Activated naive CD8-positive, alpha-beta T cell treated with anti-CD3 and anti-CD28 coated beads, Interleukin-2, amount 50 U/mL, for 24 hours (primary cell): ENCODE measurements around the gene ANXA9.

ENCODE experiments used
- ATAC-seq: fragments of 150-1000 bp; cut with Tn5 transposase; one replicate; pipeline ENCODE4 v1.10.0; 2021
- DNase-seq: peaks from one replicate; pipeline ENCODE4 v3.0.0; 2021
- H3K27ac Mint-ChIP-seq: one replicate; pipeline ENCODE4 v1.8.0; 2021; ENCODE audit warnings: mild to moderate bottlenecking, mixed read lengths
- H3K27me3 Mint-ChIP-seq: one replicate; pipeline ENCODE4 v1.8.0; 2021; ENCODE audit warnings: mixed read lengths
- H3K36me3 Mint-ChIP-seq: one replicate; pipeline ENCODE4 v1.8.0; 2021; ENCODE audit warnings: low read depth, mixed read lengths
- H3K4me1 Mint-ChIP-seq: one replicate; pipeline ENCODE4 v1.8.0; 2021; ENCODE audit warnings: mixed read lengths
- H3K4me3 Mint-ChIP-seq: one replicate; pipeline ENCODE4 v1.8.0; 2021; ENCODE audit warnings: mild to moderate bottlenecking, moderate library complexity, mixed read lengths
- H3K9me3 Mint-ChIP-seq: one replicate; pipeline ENCODE4 v1.8.0; 2021; ENCODE audit warnings: mixed read lengths

ANXA9 gene

GRCh38 chr1:150987924-150988323 is 5.8 kb downstream of the ANXA9 start:
- peaks cover 1% of the 10 kb centered on the region for H3K27me3 Mint-ChIP-seq
- DNase-seq, result no peak
- H3K36me3 Mint-ChIP-seq, result no peaks in the 10 kb centered on the region
- H3K4me1 Mint-ChIP-seq, result no peaks in the 10 kb centered on the region
- no peak overlapping the region for H3K27ac Mint-ChIP-seq
- ATAC-seq, result no peak
- H3K4me3 Mint-ChIP-seq, result no peak overlapping the region
- no peaks in the 10 kb centered on the region for H3K9me3 Mint-ChIP-seq

GRCh38 chr1:150992626-150993025 is 10.5 kb downstream of the ANXA9 start:
- Mint-ChIP-seq H3K36me3 (no peaks in the 10 kb centered on the region), H3K4me1 (no peaks in the 10 kb centered on the region), H3K4me3 (no peak overlapping the region), H3K27ac (no peak overlapping the region), H3K27me3 (no peaks in the 10 kb centered on the region), H3K9me3 (no peaks in the 10 kb centered on the region)
- DNase-seq (no peak), ATAC-seq (no peak)

DNA sequence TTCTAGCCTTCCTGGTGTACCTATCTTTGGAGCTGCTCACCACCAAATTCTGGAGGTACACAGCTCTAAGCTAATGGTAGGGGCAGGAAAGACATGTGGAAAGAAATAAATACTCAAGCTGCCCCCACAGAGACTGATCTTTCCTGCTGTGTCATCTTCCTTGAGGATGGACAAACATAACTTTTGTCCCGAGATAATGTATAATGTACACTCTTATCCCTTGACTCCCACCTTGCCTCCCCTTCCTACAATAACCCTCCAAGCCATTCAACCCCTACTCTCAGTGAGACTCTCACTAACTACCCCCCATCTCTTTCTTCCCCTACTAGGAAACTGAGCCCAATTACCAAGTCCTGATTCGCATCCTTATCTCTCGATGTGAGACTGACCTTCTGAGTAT is 12.2 kb downstream of the ANXA9 start:
- no peaks in the 10 kb centered on the region for H3K36me3 Mint-ChIP-seq
- no peak overlapping the region for H3K4me3 Mint-ChIP-seq
- no peak for DNase-seq
- no peaks in the 10 kb centered on the region for H3K9me3 Mint-ChIP-seq
- no peak for ATAC-seq
- H3K27ac Mint-ChIP-seq, result no peak overlapping the region
- no peaks in the 10 kb centered on the region for H3K27me3 Mint-ChIP-seq
- peaks cover 6% of the 10 kb centered on the region for H3K4me1 Mint-ChIP-seq

GRCh38 chr1:150995460-150995859 is 13.4 kb downstream of the ANXA9 start:
- no peak overlapping the region for H3K4me3 Mint-ChIP-seq
- no peak for ATAC-seq
- H3K27me3 Mint-ChIP-seq, result no peaks in the 10 kb centered on the region
- H3K36me3 Mint-ChIP-seq, result peaks cover 3% of the 10 kb centered on the region
- no peaks in the 10 kb centered on the region for H3K9me3 Mint-ChIP-seq
- DNase-seq, result no peak
- H3K27ac Mint-ChIP-seq, result no peak overlapping the region
- H3K4me1 Mint-ChIP-seq, result peaks cover 15% of the 10 kb centered on the region

DNA sequence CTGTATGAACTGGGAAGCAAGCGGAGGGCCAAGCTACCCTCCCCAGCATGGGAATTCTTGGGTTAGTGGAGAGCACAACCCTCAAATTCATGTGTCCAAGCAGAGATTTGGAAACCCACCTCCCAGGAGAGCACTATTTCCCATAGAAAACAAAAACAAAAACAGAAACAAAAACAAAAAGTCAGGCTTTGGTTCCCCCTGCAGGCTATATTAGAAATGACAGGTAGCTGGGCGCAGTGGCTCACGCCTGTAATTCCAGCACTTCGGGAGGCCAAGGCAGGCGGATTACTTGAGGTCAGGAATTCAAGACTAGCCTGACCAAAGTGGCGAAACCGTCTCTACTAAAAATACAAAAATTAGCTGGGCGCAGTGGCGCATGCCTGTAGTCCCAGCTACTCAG is 13.8 kb downstream of the ANXA9 start:
- DNase-seq (no peak), ATAC-seq (no peak)
- peaks cover 6% of the 10 kb centered on the region for H3K36me3 Mint-ChIP-seq
- H3K4me3 Mint-ChIP-seq, result no peak overlapping the region
- H3K27me3 Mint-ChIP-seq, result no peaks in the 10 kb centered on the region
- H3K9me3 Mint-ChIP-seq, result no peaks in the 10 kb centered on the region
- H3K4me1 Mint-ChIP-seq, result peaks cover 17% of the 10 kb centered on the region
- H3K27ac Mint-ChIP-seq, result no peak overlapping the region

- Mint-ChIP-seq H3K4me3 (no peak overlapping the region), H3K27me3 (no peaks in the 10 kb centered on the region), H3K36me3 (peaks cover 10% of the 10 kb centered on the region), H3K9me3 (no peaks in the 10 kb centered on the region), H3K4me1 (peaks cover 27% of the 10 kb centered on the region), H3K27ac (no peak overlapping the region)
- DNase-seq (no peak), ATAC-seq (no peak)
Observed at GRCh38 chr1:150997126-150997872, 15.2 kb downstream of the ANXA9 start.

- Mint-ChIP-seq H3K9me3 (no peaks in the 10 kb centered on the region), H3K4me1 (peaks cover 34% of the 10 kb centered on the region), H3K27ac (no peak overlapping the region), H3K36me3 (peaks cover 10% of the 10 kb centered on the region), H3K4me3 (no peak overlapping the region), H3K27me3 (no peaks in the 10 kb centered on the region)
- ATAC-seq (no peak), DNase-seq (no peak)
Observed at GRCh38 chr1:150997949-150998348, 15.9 kb downstream of the ANXA9 start.

DNA sequence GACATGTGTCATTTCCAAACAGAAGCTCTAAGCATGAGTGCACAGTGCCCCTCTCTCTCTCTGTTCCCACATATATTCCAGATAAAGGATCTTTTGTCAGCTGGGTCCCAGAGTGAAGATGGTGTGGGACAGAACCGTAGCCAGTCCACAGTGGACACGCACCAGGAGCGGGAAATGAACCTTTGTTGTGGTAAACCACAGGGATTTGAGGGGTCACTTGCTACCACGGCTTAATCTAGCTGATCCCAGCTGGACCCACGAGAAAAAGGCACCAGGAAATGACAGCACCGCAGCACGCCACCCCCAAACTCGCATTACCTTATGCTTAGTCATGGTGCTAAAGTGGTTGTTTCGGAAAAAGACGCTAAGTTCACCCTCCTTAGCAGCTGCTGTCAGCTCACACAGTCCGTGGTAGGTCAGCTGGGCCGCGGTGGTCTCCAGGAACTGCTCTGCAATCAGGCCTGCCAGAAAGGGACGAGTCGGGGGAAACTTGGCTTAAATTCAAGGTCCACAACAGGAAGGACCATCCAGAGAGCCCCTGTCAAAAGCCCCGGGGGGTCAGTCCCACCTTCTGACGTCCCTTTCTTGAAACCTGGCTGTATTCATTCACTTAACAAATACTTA is 17.1 kb downstream of the ANXA9 start:
- peak; percentile 77 for ATAC-seq
- no peak overlapping the region for H3K4me3 Mint-ChIP-seq
- H3K27me3 Mint-ChIP-seq, result no peaks in the 10 kb centered on the region
- H3K9me3 Mint-ChIP-seq, result no peaks in the 10 kb centered on the region
- H3K36me3 Mint-ChIP-seq, result peaks cover 10% of the 10 kb centered on the region
- peak; percentile 47 for DNase-seq
- peaks cover 45% of the 10 kb centered on the region for H3K4me1 Mint-ChIP-seq
- H3K27ac Mint-ChIP-seq, result peak overlapping the region; percentile 42

GRCh38 chr1:150999926-151000325 is 17.8 kb downstream of the ANXA9 start:
- Mint-ChIP-seq H3K27me3 (no peaks in the 10 kb centered on the region), H3K36me3 (peaks cover 10% of the 10 kb centered on the region), H3K9me3 (no peaks in the 10 kb centered on the region), H3K27ac (no peak overlapping the region), H3K4me3 (no peak overlapping the region), H3K4me1 (peaks cover 52% of the 10 kb centered on the region)
- DNase-seq (no peak), ATAC-seq (no peak)

DNA sequence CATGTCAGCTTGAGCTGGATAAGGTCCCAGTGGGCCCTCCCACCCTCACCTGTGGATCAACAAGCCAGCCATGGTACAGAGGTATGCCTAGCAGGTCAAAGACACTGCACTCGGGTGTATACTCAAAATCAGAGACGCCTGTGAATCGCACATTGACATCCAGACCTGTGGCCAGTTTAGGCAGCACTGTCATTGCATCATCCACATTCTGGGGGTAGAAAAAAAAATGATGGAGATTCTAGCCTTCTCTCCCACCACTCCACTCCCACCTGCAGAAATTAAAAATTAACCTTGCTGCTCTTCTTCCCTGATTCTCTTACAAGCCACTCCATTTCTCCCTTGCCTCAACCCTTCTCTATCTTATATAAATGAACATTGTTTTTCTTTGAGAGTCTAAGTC is 18.3 kb downstream of the ANXA9 start:
- Mint-ChIP-seq H3K4me1 (peaks cover 55% of the 10 kb centered on the region), H3K4me3 (no peak overlapping the region), H3K36me3 (peaks cover 10% of the 10 kb centered on the region), H3K27me3 (no peaks in the 10 kb centered on the region), H3K27ac (no peak overlapping the region), H3K9me3 (no peaks in the 10 kb centered on the region)
- ATAC-seq (no peak), DNase-seq (no peak)

DNA sequence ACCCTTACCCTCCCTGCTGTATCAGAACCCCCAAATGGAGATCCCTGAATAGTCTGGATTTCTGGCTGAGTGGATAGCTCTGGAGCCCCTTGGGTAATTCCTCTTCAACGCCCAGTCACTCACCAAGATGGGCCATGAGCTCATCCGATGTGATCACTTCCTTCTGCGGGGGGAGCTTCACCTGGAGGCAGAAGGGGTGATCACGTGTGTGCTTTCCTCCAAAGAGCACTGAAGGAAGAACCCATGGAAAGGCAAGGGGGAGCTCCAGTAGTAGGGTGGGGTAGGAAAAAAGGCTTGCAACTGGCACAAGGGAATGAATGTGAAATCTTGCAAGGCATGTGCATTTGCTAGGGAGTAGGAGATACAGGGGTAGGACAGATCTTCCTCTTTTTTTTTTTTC is 19.5 kb downstream of the ANXA9 start:
- Mint-ChIP-seq H3K4me1 (peaks cover 66% of the 10 kb centered on the region), H3K36me3 (peaks cover 10% of the 10 kb centered on the region), H3K27me3 (no peaks in the 10 kb centered on the region), H3K9me3 (no peaks in the 10 kb centered on the region), H3K27ac (no peak overlapping the region), H3K4me3 (no peak overlapping the region)
- ATAC-seq (no peak), DNase-seq (no peak)

DNA sequence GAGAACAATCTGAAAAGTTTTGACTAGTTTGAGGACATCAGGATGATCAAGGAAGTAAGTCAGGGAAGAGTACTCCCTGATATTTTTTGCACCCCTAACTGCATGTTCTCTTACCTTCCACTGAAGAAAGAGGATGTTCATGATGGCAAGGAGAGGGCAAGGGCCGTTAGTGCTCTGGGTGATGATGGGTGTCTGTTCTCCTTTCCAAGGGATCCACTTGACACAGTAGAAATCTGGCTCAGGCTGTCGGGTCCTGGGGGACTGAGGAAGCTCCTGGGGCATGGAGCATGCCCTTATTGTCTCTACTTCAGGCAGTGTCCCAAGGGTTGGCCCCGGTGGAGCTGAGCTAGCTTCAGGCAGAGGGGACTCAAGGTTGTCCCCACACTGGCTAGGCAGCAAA is 20.0 kb downstream of the ANXA9 start:
- no peak for DNase-seq
- H3K36me3 Mint-ChIP-seq, result peaks cover 10% of the 10 kb centered on the region
- no peak overlapping the region for H3K27ac Mint-ChIP-seq
- no peaks in the 10 kb centered on the region for H3K9me3 Mint-ChIP-seq
- H3K27me3 Mint-ChIP-seq, result no peaks in the 10 kb centered on the region
- no peak for ATAC-seq
- peaks cover 71% of the 10 kb centered on the region for H3K4me1 Mint-ChIP-seq
- no peak overlapping the region for H3K4me3 Mint-ChIP-seq

GRCh38 chr1:151002611-151003010 is 20.5 kb downstream of the ANXA9 start:
- peak overlapping the region; percentile 53 for H3K4me3 Mint-ChIP-seq
- DNase-seq (no peak), ATAC-seq (no peak)
- H3K36me3 Mint-ChIP-seq, result peaks cover 10% of the 10 kb centered on the region
- peaks cover 77% of the 10 kb centered on the region for H3K4me1 Mint-ChIP-seq
- H3K27me3 Mint-ChIP-seq, result no peaks in the 10 kb centered on the region
- no peaks in the 10 kb centered on the region for H3K9me3 Mint-ChIP-seq
- H3K27ac Mint-ChIP-seq, result peak overlapping the region; percentile 42

GRCh38 chr1:151003180-151003579 is 21.1 kb downstream of the ANXA9 start:
- no peak for DNase-seq
- Mint-ChIP-seq H3K4me1 (peaks cover 81% of the 10 kb centered on the region), H3K36me3 (peaks cover 10% of the 10 kb centered on the region), H3K9me3 (no peaks in the 10 kb centered on the region), H3K27ac (peak overlapping the region; percentile 42), H3K4me3 (peak overlapping the region; percentile 53), H3K27me3 (no peaks in the 10 kb centered on the region)
- no peak for ATAC-seq

DNA sequence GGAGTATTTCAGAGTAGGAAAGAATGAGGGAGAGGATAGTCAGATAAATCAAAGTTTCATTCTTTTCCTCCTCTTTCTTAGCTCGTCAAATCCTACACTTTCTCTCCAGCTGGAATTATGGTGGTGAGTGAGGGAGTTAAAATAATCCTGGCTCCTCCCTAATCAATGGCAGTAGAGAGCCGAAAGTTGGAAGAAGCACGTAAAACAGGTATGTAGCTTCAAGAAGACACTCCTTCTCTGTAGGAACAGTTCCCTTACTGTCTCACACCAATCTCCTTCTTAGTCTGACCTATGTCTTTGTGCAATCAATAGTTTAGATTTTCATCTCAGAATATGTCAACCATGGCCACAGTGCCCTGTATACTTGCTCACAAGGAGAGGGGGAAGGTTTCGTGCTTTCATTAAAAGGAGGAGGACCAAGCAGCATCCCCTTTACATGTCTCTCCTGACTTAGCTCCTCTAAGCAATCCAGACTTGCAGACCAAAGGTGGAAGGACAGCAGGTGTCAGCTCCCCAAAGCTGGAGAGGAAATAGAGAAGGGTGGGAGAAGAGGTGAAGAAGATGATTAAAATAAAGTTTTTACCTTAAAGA is 23.7 kb downstream of the ANXA9 start:
- no peak for ATAC-seq
- peaks cover 88% of the 10 kb centered on the region for H3K4me1 Mint-ChIP-seq

More for the DNA sequence above, 23.7 kb downstream of the ANXA9 start:
- H3K27ac Mint-ChIP-seq, result peak overlapping the region; percentile 97
- peak overlapping the region; percentile 99 for H3K4me3 Mint-ChIP-seq
- DNase-seq, result no peak
- H3K36me3 Mint-ChIP-seq, result peaks cover 4% of the 10 kb centered on the region
- no peaks in the 10 kb centered on the region for H3K27me3 Mint-ChIP-seq
- no peaks in the 10 kb centered on the region for H3K9me3 Mint-ChIP-seq
